ENCODE results near the gene COL21A1. TPM values are rescaled to one million over a fixed set of nuclear protein-coding genes. Genes with fewer than 3 reads are reported as not detected.

COL21A1 gene
- total and polyA plus RNA-seq, 2 of the 13 experiments (the other 11 are each of a cell fraction or from before 2014, with no cell fraction given): 0.13 TPM; not detected in 1

- peak; percentile 88 for TF ChIP-seq PRDM10 (CRISPR knock-in tag; IDR thresholded peaks at IDR 0.05; ENCODE audit: low read depth)
- TF ChIP-seq ZNF251 (CRISPR knock-in tag; IDR thresholded peaks at IDR 0.05): no peak
- no peak for TF ChIP-seq ZNF883 (CRISPR knock-in tag; IDR thresholded peaks at IDR 0.05; ENCODE audit: not compliant biosample characterization)
- TF ChIP-seq CEBPG (CRISPR knock-in tag; IDR thresholded peaks at IDR 0.05): peak; percentile 92
- no peak for TF ChIP-seq HCFC1 (IDR thresholded peaks at IDR 0.05; ENCODE audit: low read depth, low read length)
- peak; percentile 41 for TF ChIP-seq TEAD3 (CRISPR knock-in tag; optimal IDR thresholded peaks at IDR 0.05; ENCODE audit: borderline replicate concordance)
- TF ChIP-seq SUZ12 (IDR thresholded peaks at IDR 0.05; ENCODE audit: low read depth, low read length): no peak
- TF ChIP-seq TOPORS (CRISPR knock-in tag; IDR thresholded peaks at IDR 0.05): no peak
- TF ChIP-seq ZNF253 (CRISPR knock-in tag; IDR thresholded peaks at IDR 0.05; ENCODE audit: borderline replicate concordance): no peak
- TF ChIP-seq TCF7 (IDR thresholded peaks at IDR 0.05; ENCODE audit: low read depth): peak; percentile 38; the same call in 1 of the 2 replicates
- no peak for TF ChIP-seq SOX13 (IDR thresholded peaks at IDR 0.05)
- peak in 1 of 2 experiments; percentile 89; a peak in 2 of 4 replicates for TF ChIP-seq SOX13 (CRISPR knock-in tag; conservative IDR thresholded peaks at IDR 0.05 in 1 of 2, IDR thresholded peaks at IDR 0.05 in 1 of 2)
- no peak for TF ChIP-seq NONO (IDR thresholded peaks at IDR 0.05)
- TF ChIP-seq NONO (CRISPR knock-in tag; conservative IDR thresholded peaks at IDR 0.05): 0 out of 2 replicates have a peak, but pooled peaks have one; percentile 20
- TF ChIP-seq KDM6A (CRISPR knock-in tag; IDR thresholded peaks at IDR 0.05; ENCODE audit: low read depth): peak; percentile 51; the same call in 1 of the 2 replicates
- no peak for TF ChIP-seq ZBTB33 (CRISPR knock-in tag; IDR thresholded peaks at IDR 0.05)
- TF ChIP-seq SKI (IDR thresholded peaks at IDR 0.05; ENCODE audit: partially characterized antibody): peak; percentile 15
- no peak for TF ChIP-seq ZNF562 (CRISPR knock-in tag; IDR thresholded peaks at IDR 0.05; ENCODE audit: borderline replicate concordance)
- TF ChIP-seq DNMT1 (CRISPR knock-in tag; IDR thresholded peaks at IDR 0.05): no peak
- TF ChIP-seq ZNF891 (CRISPR knock-in tag; IDR thresholded peaks at IDR 0.05): no peak
- TF ChIP-seq ZGPAT (CRISPR knock-in tag; IDR thresholded peaks at IDR 0.05): peak; percentile 58; the same call in 1 of the 2 replicates
- TF ChIP-seq FOXJ3 (CRISPR knock-in tag; IDR thresholded peaks at IDR 0.05; ENCODE audit: borderline replicate concordance): peak; percentile 66; the same call in 1 of the 2 replicates
- peak; percentile 96 for TF ChIP-seq ELF3 (CRISPR knock-in tag; IDR thresholded peaks at IDR 0.05)
- peak; percentile 53; the same call in 1 of the 2 replicates for TF ChIP-seq FOXK1 (CRISPR knock-in tag; IDR thresholded peaks at IDR 0.05; ENCODE audit: borderline replicate concordance, low read depth)
Measured at GRCh38 chr6:56091159-56091869, 156.1 kb downstream of the COL21A1 start (continued).

Measured in HepG2 (cell line).